ENCODE results near the gene RAB11FIP5. TPM values are rescaled to one million over a fixed set of nuclear protein-coding genes. Genes with fewer than 3 reads are reported as not detected.
"Not testable (repeated sequence)": the region's sequence is repeated elsewhere in the genome, so short reads cannot be mapped to it uniquely, and the experiment has no call there.

The RAB11FIP5 gene
- total RNA-seq, 6 experiments from 2014 or later = 76.7 to 92.0 (median 83.6) TPM

- Mint-ChIP-seq H3K27ac (peak overlapping the region; percentile 72), H3K4me1 (ENCODE audit: low read depth) (peaks cover 82% of the 10 kb centered on the region), H3K4me3 (peak overlapping the region; percentile 50), H3K9me3 (no peaks in the 10 kb centered on the region), H3K27me3 (ENCODE audit: insufficient read depth) (no peaks in the 10 kb centered on the region; the same call in 1 of the 2 replicates), H3K36me3 (ENCODE audit: low read depth) (peaks cover 14% of the 10 kb centered on the region)
- no peak for TF ChIP-seq CTCF (IDR thresholded peaks at IDR 0.05)
- no peak for DNase-seq
These were observed 11.0 kb downstream of the RAB11FIP5 start for GRCh38 chr2:73101626-73102256.

- Mint-ChIP-seq H3K27ac (peak overlapping the region; percentile 72; the same call in 1 of the 2 replicates), H3K36me3 (ENCODE audit: low read depth) (peaks cover 13% of the 10 kb centered on the region), H3K27me3 (ENCODE audit: insufficient read depth) (no peaks in the 10 kb centered on the region; the same call in none of the 2 replicates), H3K4me3 (no peak overlapping the region), H3K9me3 (no peaks in the 10 kb centered on the region), H3K4me1 (ENCODE audit: low read depth) (peaks cover 81% of the 10 kb centered on the region)
- DNase-seq = no peak
- TF ChIP-seq CTCF (IDR thresholded peaks at IDR 0.05) = no peak
These were observed 11.8 kb downstream of the RAB11FIP5 start for GRCh38 chr2:73100956-73101355.

GRCh38 chr2:73099486-73099885 lies 13.3 kb downstream of the RAB11FIP5 start:
- H3K27me3 Mint-ChIP-seq (ENCODE audit: insufficient read depth) = no peaks in the 10 kb centered on the region; the same call in none of the 2 replicates
- H3K27ac Mint-ChIP-seq = no peak overlapping the region; the same call in 1 of the 2 replicates
- H3K36me3 Mint-ChIP-seq (ENCODE audit: low read depth) = peaks cover under 1% of the 10 kb centered on the region; the same call in 1 of the 2 replicates
- DNase-seq = no peak
- H3K4me3 Mint-ChIP-seq = no peak overlapping the region
- no peaks in the 10 kb centered on the region for H3K9me3 Mint-ChIP-seq
- H3K4me1 Mint-ChIP-seq (ENCODE audit: low read depth) = peaks cover 66% of the 10 kb centered on the region
- no peak for TF ChIP-seq CTCF (IDR thresholded peaks at IDR 0.05)

- TF ChIP-seq CTCF (IDR thresholded peaks at IDR 0.05) = no peak
- no peak for DNase-seq
- Mint-ChIP-seq H3K4me3 (no peak overlapping the region), H3K27ac (peak overlapping the region; percentile 21; the same call in 1 of the 2 replicates), H3K27me3 (ENCODE audit: insufficient read depth) (peaks cover 4% of the 10 kb centered on the region), H3K36me3 (ENCODE audit: low read depth) (no peaks in the 10 kb centered on the region; the same call in 1 of the 2 replicates), H3K9me3 (no peaks in the 10 kb centered on the region), H3K4me1 (ENCODE audit: low read depth) (peaks cover 66% of the 10 kb centered on the region)
These were observed 16.8 kb downstream of the RAB11FIP5 start for GRCh38 chr2:73095910-73096309.

- not testable (repeated sequence) for H3K36me3 Mint-ChIP-seq (ENCODE audit: low read depth); H3K4me3 Mint-ChIP-seq; H3K9me3 Mint-ChIP-seq; DNase-seq; H3K27me3 Mint-ChIP-seq (ENCODE audit: insufficient read depth)
- Mint-ChIP-seq H3K27ac (peak overlapping the region; percentile 96), H3K4me1 (ENCODE audit: low read depth) (peaks cover 82% of the 10 kb centered on the region)
These were observed 19.0 kb downstream of the RAB11FIP5 start for GRCh38 chr2:73093601-73094218.

- Mint-ChIP-seq H3K4me3 (no peak overlapping the region), H3K27me3 (ENCODE audit: insufficient read depth) (peaks cover 4% of the 10 kb centered on the region), H3K27ac (peak overlapping the region; percentile 96), H3K4me1 (ENCODE audit: low read depth) (peaks cover 74% of the 10 kb centered on the region), H3K9me3 (no peaks in the 10 kb centered on the region), H3K36me3 (ENCODE audit: low read depth) (peaks cover 5% of the 10 kb centered on the region)
- TF ChIP-seq CTCF (IDR thresholded peaks at IDR 0.05) = no peak
- DNase-seq = no peak
These were observed 20.5 kb downstream of the RAB11FIP5 start for GRCh38 chr2:73092146-73092783.

Measured in HFFc6 (cell line).